CD4-positive, alpha-beta T cell treated with Interleukin-6 at 100 ng/mL for 8 hours (primary cell): ENCODE data around the gene MCAT.
A peak's percentile ranks its signal among the peaks of the same experiment; 100 is the strongest.
"Not testable (repeated sequence)": the region's sequence is repeated elsewhere in the genome, so short reads cannot be mapped to it uniquely, and the experiment has no call there.

Experiments used
- DNase-seq: peaks from one replicate; pipeline ENCODE4 v3.0.0-alpha.2; 2020; ENCODE audit warnings: mixed read lengths, low spot score

The MCAT gene

DNA sequence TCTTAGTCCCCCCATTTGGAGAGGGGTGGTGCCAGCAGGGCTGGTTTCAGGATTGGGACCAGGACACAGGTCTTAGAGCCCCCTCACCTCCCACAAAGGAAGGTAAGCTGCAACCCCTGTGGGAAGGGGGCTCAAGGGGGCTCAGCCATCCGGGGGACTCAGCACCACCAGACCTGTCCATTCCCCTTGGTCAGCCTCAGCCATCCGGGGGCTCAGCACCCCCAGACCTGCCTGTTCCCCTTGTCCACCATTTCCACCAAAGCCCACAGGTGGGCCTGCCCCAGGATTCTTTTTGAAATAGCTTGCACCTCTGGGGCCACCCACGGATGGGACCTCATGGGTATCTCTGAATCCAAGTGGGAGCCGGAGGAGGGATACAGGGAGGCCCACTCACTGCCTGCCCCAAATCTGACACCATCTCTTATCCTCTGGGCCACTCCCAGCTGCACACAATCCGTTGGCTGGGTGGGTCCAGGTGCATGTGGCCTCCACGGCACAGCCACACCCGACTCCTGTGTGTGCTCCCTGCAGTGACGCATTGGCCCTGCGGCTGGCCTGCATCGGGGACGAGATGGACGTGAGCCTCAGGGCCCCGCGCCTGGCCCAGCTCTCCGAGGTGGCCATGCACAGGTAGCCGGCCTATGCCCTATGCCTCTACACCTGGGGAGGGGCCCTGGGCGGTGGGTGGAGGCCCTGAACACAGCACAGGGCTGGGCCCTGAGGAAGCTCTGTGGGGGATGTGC, 15.9 kb downstream of the MCAT start:
- DNase-seq = no peak

- no peak for DNase-seq
These were observed 16.6 kb downstream of the MCAT start for GRCh38 chr22:43126501-43127165.

DNA sequence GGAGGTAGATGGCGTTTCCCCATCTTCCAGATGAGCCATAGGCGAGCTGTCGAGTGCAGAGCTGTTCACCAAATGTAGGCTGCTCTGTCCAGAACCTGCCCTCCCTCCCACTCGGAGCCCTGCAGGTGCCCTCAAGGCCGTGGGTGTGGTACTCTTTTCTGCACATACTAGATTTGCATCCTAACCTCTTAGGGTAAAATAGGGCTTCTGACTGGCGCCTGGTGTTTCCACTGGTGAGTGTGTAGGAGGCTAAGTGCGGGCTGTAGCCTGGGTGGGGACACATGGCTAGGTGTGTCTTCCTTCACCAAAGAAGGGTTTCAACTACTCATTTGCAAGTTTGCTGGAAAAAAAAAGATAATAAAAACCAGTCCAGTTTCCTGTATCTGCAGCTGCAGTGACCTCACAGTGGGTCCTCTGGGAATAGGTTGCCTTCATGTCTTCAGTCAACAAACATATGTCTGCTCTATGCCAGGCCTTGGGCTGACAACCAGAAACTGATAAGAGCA, 24.2 kb downstream of the MCAT start:
- DNase-seq = no peak

DNA sequence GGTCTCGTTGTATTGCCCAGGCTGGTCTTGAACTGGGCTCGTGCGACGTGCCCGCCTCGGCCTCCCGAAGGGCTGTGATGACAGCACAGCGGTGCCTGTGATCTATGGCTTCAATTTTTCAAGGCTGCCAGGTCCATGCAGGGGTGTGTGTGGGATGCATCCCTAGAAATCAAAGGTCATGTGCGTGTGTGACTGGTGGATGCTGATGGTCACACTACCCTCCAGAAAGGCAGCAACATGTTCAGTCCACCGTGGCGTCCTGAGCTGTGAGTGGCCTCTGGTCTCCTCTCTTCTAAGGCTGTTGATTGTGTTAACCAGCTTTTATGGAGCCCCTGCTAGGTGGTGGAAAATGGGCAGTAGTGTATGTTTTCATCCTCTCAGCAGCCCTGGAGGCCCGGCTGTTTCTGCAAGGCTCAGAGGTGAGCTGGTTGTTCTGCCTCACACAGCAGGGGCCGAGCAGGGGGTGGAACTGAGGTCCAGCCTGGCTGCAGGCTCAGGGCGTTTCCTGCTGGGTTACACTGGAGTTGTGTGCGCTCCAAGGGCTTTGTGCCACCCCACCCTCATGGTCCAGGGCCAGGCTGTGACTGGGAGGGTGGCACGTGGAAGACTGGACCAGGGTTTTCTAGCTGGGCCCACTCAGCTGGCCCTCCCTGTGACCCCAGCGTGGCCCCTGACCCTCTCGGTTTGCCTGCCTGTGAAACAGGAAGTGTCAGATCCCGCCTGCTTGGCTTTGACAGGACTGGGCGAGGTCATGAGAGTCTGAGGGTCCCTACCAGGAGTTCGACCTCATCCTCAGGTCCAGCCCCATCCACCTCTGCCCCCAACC, 25.0 kb downstream of the MCAT start:
- DNase-seq = no peak

- no peak for DNase-seq
These were observed 26.3 kb downstream of the MCAT start for GRCh38 chr22:43116932-43117331.

- DNase-seq = no peak
These were observed 28.2 kb downstream of the MCAT start for GRCh38 chr22:43114958-43115357.

- no peak for DNase-seq
These were observed 29.5 kb downstream of the MCAT start for GRCh38 chr22:43113526-43114251.

DNA sequence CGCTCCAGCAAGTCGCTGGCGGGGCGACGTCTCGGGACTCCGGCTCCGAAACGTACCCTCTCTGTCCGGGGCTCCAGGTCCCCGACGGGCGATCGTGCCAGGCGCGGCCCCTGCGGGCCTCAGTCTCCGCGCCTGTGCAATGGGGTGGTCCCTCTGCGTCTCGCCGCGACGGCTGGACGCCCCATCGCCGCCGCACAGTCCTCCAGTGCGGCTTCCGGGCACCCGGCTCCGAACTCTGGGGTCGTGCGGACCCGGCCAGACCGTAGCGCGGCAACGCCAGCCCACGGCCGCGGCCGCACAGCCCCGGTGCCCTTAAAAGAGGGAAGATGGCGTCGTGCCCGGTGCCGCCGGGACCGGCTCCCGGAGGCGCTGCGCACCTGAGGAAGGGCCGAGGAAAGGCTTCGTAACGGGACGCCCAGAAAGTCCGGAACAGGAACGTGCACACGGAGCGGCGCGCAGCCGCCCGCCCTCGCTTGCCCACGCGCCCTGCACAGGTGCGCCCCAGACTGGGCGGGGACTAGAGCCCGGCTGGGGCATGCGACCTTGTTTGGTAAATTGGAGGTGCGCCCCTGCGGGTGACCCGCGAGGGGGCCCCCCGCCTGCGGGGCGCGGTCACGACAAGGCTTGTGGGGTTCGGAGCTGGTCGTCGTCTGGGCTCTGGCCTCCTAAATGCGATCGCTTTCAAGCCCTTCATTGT, 32.1 kb downstream of the MCAT start:
- peak; percentile 34 for DNase-seq

GRCh38 chr22:43110444-43110926, 32.7 kb downstream of the MCAT start, which contains the start of gene BIK:
BIK (plus strand) TSS chr22:43110750; CDS start chr22:43124023, 13,273 bp downstream.
- DNase-seq = peak; percentile 35

- no peak for DNase-seq
These were observed 33.2 kb downstream of the MCAT start for GRCh38 chr22:43109921-43110443.

DNA sequence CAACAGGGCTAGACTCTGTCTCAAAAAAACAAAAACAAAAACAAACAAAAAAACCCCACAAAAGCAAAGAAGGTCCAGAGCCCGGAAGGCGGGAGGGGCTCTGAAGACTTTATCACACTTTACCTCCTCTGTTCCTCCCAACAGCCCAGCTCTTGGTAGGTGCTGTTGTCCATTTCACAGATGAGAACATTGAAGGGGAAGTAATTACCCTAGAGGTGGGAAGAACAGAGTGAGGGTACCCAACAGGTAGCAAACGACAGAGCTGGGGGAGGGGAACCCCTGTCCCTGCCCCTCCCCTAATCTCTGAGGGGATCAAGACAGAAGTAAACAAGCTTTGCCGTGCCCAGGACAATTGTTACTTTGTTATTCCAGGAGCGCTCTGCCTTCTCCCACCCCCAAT, 33.7 kb downstream of the MCAT start:
- DNase-seq = no peak

DNA sequence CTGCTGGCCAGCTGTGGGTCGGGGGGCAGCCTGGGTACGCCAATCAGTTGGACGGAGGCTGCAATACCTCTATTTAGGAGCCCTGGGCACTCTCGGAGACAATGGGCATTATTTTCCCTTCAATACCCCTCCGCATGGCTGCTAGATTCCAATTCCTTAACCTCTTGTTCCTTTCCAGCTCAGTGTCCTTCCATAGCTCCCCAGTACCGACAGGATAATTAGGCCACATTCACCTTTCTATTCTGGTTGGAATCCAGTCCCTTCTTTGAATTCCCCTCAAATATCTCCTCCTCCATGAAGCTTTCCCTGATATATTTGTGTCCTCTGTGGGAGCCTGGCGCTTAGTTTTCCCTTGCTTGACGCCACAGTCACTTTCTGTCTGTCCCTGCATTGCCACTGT, 36.9 kb downstream of the MCAT start:
- DNase-seq = no peak

DNA sequence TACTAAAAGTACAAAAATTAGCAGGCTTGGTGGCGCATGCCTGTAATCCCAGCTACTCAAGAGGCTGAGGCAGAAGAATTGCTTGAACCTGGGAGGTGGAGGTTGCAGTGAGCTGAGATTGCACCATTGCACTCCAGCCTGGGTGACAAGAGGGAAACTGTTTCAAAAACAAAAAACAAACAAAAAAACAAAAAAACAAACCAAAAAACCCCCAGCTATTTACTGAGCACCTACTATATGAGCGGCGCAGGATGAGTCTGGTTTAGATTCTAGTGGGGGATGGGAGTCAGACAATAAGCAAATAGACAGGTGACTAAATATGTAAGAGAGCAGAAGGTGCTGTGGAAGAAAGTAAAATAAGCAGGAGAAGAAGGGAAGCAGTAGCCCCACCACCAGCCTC, 38.2 kb downstream of the MCAT start:
- DNase-seq = not testable (repeated sequence)

- not testable (repeated sequence) for DNase-seq
These were observed 39.1 kb downstream of the MCAT start for GRCh38 chr22:43104056-43104625.

- DNase-seq = no peak
These were observed 41.9 kb downstream of the MCAT start for GRCh38 chr22:43101306-43101705.

DNA sequence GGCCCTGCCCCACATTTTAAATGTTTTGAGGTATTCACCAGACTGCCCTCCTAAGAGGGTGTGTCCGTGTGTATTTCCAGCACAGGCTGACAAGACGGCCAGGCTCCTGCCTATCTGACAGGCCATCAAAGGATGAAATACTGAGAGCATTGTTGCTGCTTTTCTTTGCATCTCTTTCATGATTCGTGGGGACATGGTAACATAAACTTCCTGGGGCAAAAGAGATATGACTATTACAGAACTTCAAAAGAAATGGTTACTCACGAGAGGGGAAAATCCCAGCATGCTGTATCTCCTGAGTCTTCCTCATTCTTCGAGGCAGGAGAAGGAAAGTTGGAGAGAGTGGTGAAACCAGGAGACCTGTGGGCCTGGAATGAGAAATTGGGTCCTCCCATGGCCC, 43.0 kb downstream of the MCAT start:
- no peak for DNase-seq

GRCh38 chr22:43099095-43099494, 44.1 kb downstream of the MCAT start:
- no peak for DNase-seq

DNA sequence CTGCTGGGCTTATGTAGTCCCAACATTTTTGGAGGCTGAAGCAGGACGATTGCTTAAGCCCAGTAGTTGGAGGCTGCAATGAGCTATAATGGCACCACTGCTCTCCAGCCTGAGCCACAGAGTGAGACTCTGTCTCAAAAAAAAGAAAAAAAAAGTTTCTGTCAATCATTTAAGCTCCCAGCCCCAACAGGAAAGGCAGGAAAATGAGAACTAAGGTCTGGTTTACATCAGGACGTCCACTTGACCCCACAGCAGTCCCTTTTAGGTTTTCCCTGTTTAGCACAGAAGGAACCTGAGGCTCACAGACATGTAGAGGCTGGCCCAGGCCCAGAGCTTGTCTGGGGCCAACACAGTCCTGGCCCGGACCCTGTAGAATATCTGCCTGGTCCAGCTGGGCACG, 44.8 kb downstream of the MCAT start:
- no peak for DNase-seq

GRCh38 chr22:43096420-43096819, 46.8 kb downstream of the MCAT start:
- DNase-seq = no peak

DNA sequence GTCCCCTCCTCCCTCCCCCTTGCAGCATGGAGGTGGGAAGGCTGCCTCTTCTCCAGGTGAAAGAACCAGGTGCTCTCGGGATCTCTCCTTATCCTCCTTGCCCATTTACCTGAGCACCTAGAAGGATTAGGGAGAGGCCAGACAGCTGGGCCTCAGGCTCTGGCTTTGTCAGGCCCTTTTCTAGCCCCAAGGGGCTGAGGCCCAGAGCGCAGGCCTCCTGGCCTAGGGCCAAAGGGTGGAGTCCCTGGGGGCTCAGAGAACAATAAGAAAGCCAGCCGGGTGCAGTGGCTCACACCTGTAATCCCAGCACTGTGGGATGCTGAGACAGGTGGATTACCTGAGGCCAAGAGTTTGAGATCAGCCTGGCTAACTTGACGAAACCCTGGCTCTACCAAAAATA, 48.6 kb downstream of the MCAT start:
- no peak for DNase-seq

DNA sequence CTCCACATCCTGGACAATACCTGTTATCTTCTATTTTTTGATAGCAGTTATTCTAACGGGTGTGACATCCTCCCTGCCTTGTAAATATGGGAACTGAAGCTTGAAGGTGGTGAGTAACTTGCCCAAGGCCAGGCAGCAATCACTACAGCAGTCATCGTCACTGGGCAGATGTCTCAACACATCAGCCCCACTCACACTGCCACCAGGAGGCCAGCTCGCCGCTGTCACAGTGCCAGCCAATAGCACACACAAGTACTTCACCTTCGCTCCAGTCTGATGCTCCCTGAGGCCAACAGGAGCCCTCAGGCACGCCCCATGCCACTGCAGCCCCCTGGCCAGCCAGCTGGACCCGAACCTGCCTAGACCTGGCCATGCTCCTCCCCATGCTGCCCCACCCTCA, 49.1 kb downstream of the MCAT start:
- no peak for DNase-seq
